OCI-LY7 (cell line): Measurements from ENCODE around the gene NPVF.

Experiments used
- CTCF ChIP-seq: fragments of 200-600 bp; sonication (generic); conservative IDR thresholded peaks from 2 replicates; pipeline ENCODE4 v1.5.1; 2014; ENCODE audit warnings: mild to moderate bottlenecking, antibody characterized with exemption, low read length, moderate library complexity, mixed read lengths
- EZH2phosphoT487 ChIP-seq: fragments of 200-600 bp; sonication (generic); IDR thresholded peaks from 2 replicates; pipeline ENCODE4 v1.6.1; 2018; ENCODE audit warnings: low read depth, borderline replicate concordance, mild to moderate bottlenecking, mixed run types, antibody characterized with exemption, low read length, moderate library complexity, mixed read lengths

GRCh38 chr7:25255611-25256332 lies 27.5 kb upstream of the NPVF start:
- TF ChIP-seq CTCF (no peak), EZH2phosphoT487 (no peak)
